ENCODE data around the gene PAPPA2.
"Not testable (repeated sequence)": the region's sequence is repeated elsewhere in the genome, so short reads cannot be mapped to it uniquely, and the experiment has no call there.

Gene PAPPA2

GRCh38 chr1:176451741-176452140 lies 11.2 kb upstream of the PAPPA2 start:
- not testable (repeated sequence) for H3K4me1 ChIP-seq (ENCODE audit: control insufficient read depth, insufficient read depth, low read length); H3K27ac ChIP-seq (ENCODE audit: insufficient read depth, low read depth, low read length, poor library complexity, severe bottlenecking); H3K9me3 ChIP-seq (ENCODE audit: control insufficient read depth, low read length); H3K4me3 ChIP-seq (ENCODE audit: insufficient read depth, low read depth, low read length); H3K36me3 ChIP-seq (ENCODE audit: control insufficient read depth, insufficient read depth, low read length); H3K27me3 ChIP-seq (ENCODE audit: control insufficient read depth, insufficient read depth, low read length, poor library complexity, severe bottlenecking)
- 91 to 98% methylated on average over 2 of the region's 2 CpGs for WGBS, 2 experiments

- Histone ChIP-seq H3K9me3 (ENCODE audit: control insufficient read depth, low read length) (no peaks in the 10 kb centered on the region), H3K27ac (ENCODE audit: insufficient read depth, low read depth, low read length, poor library complexity, severe bottlenecking) (no peak overlapping the region), H3K27me3 (ENCODE audit: control insufficient read depth, insufficient read depth, low read length, poor library complexity, severe bottlenecking) (no peaks in the 10 kb centered on the region), H3K4me3 (ENCODE audit: insufficient read depth, low read depth, low read length) (no peak overlapping the region), H3K36me3 (ENCODE audit: control insufficient read depth, insufficient read depth, low read length) (no peaks in the 10 kb centered on the region), H3K4me1 (ENCODE audit: control insufficient read depth, insufficient read depth, low read length) (no peaks in the 10 kb centered on the region)
- WGBS, 2 experiments, result 93 to 94% methylated on average over 8 of the region's 8 CpGs
Measured at GRCh38 chr1:176456795-176457194, 6.2 kb upstream of the PAPPA2 start.

- Histone ChIP-seq H3K4me3 (ENCODE audit: insufficient read depth, low read depth, low read length) (no peak overlapping the region), H3K4me1 (ENCODE audit: control insufficient read depth, insufficient read depth, low read length) (no peaks in the 10 kb centered on the region), H3K27ac (ENCODE audit: insufficient read depth, low read depth, low read length, poor library complexity, severe bottlenecking) (no peak overlapping the region), H3K9me3 (ENCODE audit: control insufficient read depth, low read length) (no peaks in the 10 kb centered on the region), H3K27me3 (ENCODE audit: control insufficient read depth, insufficient read depth, low read length, poor library complexity, severe bottlenecking) (no peaks in the 10 kb centered on the region), H3K36me3 (ENCODE audit: control insufficient read depth, insufficient read depth, low read length) (no peaks in the 10 kb centered on the region)
- 81 to 82% methylated on average over 2 of the region's 2 CpGs for WGBS, 2 experiments
Measured at GRCh38 chr1:176460544-176461336, 2.2 kb upstream of the PAPPA2 start.

- WGBS, 2 experiments, result 90 to 100% methylated on average over 1 of the region's 1 CpG
Measured at GRCh38 chr1:176461576-176461975, 1.4 kb upstream of the PAPPA2 start.

GRCh38 chr1:176466514-176466913 lies 3.5 kb downstream of the PAPPA2 start:
- Histone ChIP-seq H3K27ac (ENCODE audit: insufficient read depth, low read depth, low read length, poor library complexity, severe bottlenecking) (no peak overlapping the region), H3K4me3 (ENCODE audit: insufficient read depth, low read depth, low read length) (no peak overlapping the region), H3K4me1 (ENCODE audit: control insufficient read depth, insufficient read depth, low read length) (no peaks in the 10 kb centered on the region), H3K27me3 (ENCODE audit: control insufficient read depth, insufficient read depth, low read length, poor library complexity, severe bottlenecking) (no peaks in the 10 kb centered on the region), H3K9me3 (ENCODE audit: control insufficient read depth, low read length) (no peaks in the 10 kb centered on the region), H3K36me3 (ENCODE audit: control insufficient read depth, insufficient read depth, low read length) (no peaks in the 10 kb centered on the region)
- 45% methylated on average over 3 of the region's 3 CpGs for WGBS, 2 experiments

More at GRCh38 chr1:176461576-176461975, 1.4 kb upstream of the PAPPA2 start:
- no peaks in the 10 kb centered on the region for H3K36me3 ChIP-seq (ENCODE audit: control insufficient read depth, insufficient read depth, low read length)
- H3K4me3 ChIP-seq (ENCODE audit: insufficient read depth, low read depth, low read length), result no peak overlapping the region
- no peaks in the 10 kb centered on the region for H3K27me3 ChIP-seq (ENCODE audit: control insufficient read depth, insufficient read depth, low read length, poor library complexity, severe bottlenecking)
- H3K9me3 ChIP-seq (ENCODE audit: control insufficient read depth, low read length), result no peaks in the 10 kb centered on the region
- H3K4me1 ChIP-seq (ENCODE audit: control insufficient read depth, insufficient read depth, low read length), result no peaks in the 10 kb centered on the region
- H3K27ac ChIP-seq (ENCODE audit: insufficient read depth, low read depth, low read length, poor library complexity, severe bottlenecking), result no peak overlapping the region

- Histone ChIP-seq H3K9me3 (ENCODE audit: control insufficient read depth, low read length) (no peaks in the 10 kb centered on the region), H3K4me1 (ENCODE audit: control insufficient read depth, insufficient read depth, low read length) (no peaks in the 10 kb centered on the region), H3K4me3 (ENCODE audit: insufficient read depth, low read depth, low read length) (no peak overlapping the region), H3K27me3 (ENCODE audit: control insufficient read depth, insufficient read depth, low read length, poor library complexity, severe bottlenecking) (no peaks in the 10 kb centered on the region), H3K36me3 (ENCODE audit: control insufficient read depth, insufficient read depth, low read length) (no peaks in the 10 kb centered on the region), H3K27ac (ENCODE audit: insufficient read depth, low read depth, low read length, poor library complexity, severe bottlenecking) (no peak overlapping the region)
- 91 to 92% methylated on average over 6 to 7 of the region's 7 CpGs for whole genome bisulfite sequencing, 2 experiments
Measured at GRCh38 chr1:176469450-176470010, 6.6 kb downstream of the PAPPA2 start.

GRCh38 chr1:176471338-176472121 lies 8.6 kb downstream of the PAPPA2 start:
- no peaks in the 10 kb centered on the region for H3K9me3 ChIP-seq (ENCODE audit: control insufficient read depth, low read length)
- no peak overlapping the region for H3K27ac ChIP-seq (ENCODE audit: insufficient read depth, low read depth, low read length, poor library complexity, severe bottlenecking)
- 92 to 95% methylated on average over 5 of the region's 5 CpGs for WGBS, 2 experiments
- no peaks in the 10 kb centered on the region for H3K36me3 ChIP-seq (ENCODE audit: control insufficient read depth, insufficient read depth, low read length)
- no peak overlapping the region for H3K4me3 ChIP-seq (ENCODE audit: insufficient read depth, low read depth, low read length)
- H3K27me3 ChIP-seq (ENCODE audit: control insufficient read depth, insufficient read depth, low read length, poor library complexity, severe bottlenecking), result no peaks in the 10 kb centered on the region
- H3K4me1 ChIP-seq (ENCODE audit: control insufficient read depth, insufficient read depth, low read length), result no peaks in the 10 kb centered on the region

GRCh38 chr1:176479971-176480370 lies 17.0 kb downstream of the PAPPA2 start:
- H3K4me3 ChIP-seq (ENCODE audit: insufficient read depth, low read depth, low read length), result no peak overlapping the region
- H3K27me3 ChIP-seq (ENCODE audit: control insufficient read depth, insufficient read depth, low read length, poor library complexity, severe bottlenecking), result no peaks in the 10 kb centered on the region
- WGBS, 2 experiments, result 62 to 65% methylated on average over 7 of the region's 7 CpGs
- H3K9me3 ChIP-seq (ENCODE audit: control insufficient read depth, low read length), result no peaks in the 10 kb centered on the region
- H3K36me3 ChIP-seq (ENCODE audit: control insufficient read depth, insufficient read depth, low read length), result no peaks in the 10 kb centered on the region
- peaks cover 9% of the 10 kb centered on the region for H3K4me1 ChIP-seq (ENCODE audit: control insufficient read depth, insufficient read depth, low read length)
- H3K27ac ChIP-seq (ENCODE audit: insufficient read depth, low read depth, low read length, poor library complexity, severe bottlenecking), result no peak overlapping the region

- Histone ChIP-seq H3K36me3 (ENCODE audit: control insufficient read depth, insufficient read depth, low read length) (no peaks in the 10 kb centered on the region), H3K9me3 (ENCODE audit: control insufficient read depth, low read length) (no peaks in the 10 kb centered on the region), H3K27me3 (ENCODE audit: control insufficient read depth, insufficient read depth, low read length, poor library complexity, severe bottlenecking) (no peaks in the 10 kb centered on the region), H3K4me1 (ENCODE audit: control insufficient read depth, insufficient read depth, low read length) (peaks cover 9% of the 10 kb centered on the region), H3K27ac (ENCODE audit: insufficient read depth, low read depth, low read length, poor library complexity, severe bottlenecking) (no peak overlapping the region), H3K4me3 (ENCODE audit: insufficient read depth, low read depth, low read length) (no peak overlapping the region)
- 95 to 96% methylated on average over 8 to 9 of the region's 9 CpGs for WGBS, 2 experiments
Measured at GRCh38 chr1:176480750-176481149, 17.8 kb downstream of the PAPPA2 start.

- WGBS, 2 experiments, result 90 to 95% methylated on average over 1 of the region's 1 CpG
- Histone ChIP-seq H3K9me3 (ENCODE audit: control insufficient read depth, low read length) (no peaks in the 10 kb centered on the region), H3K36me3 (ENCODE audit: control insufficient read depth, insufficient read depth, low read length) (no peaks in the 10 kb centered on the region), H3K27ac (ENCODE audit: insufficient read depth, low read depth, low read length, poor library complexity, severe bottlenecking) (no peak overlapping the region), H3K4me1 (ENCODE audit: control insufficient read depth, insufficient read depth, low read length) (peaks cover 3% of the 10 kb centered on the region), H3K27me3 (ENCODE audit: control insufficient read depth, insufficient read depth, low read length, poor library complexity, severe bottlenecking) (no peaks in the 10 kb centered on the region), H3K4me3 (ENCODE audit: insufficient read depth, low read depth, low read length) (no peak overlapping the region)
Measured at GRCh38 chr1:176485083-176485482, 22.1 kb downstream of the PAPPA2 start.

Data from ectodermal cell (in vitro differentiated cells).